Measurements from ENCODE around the gene ADGRL3. TPM values are rescaled to one million over a fixed set of nuclear protein-coding genes. Genes with fewer than 3 reads are reported as not detected.

Gene ADGRL3
- total and polyA plus RNA-seq, 7 donors: under 0.01 to 11.9 (median 5.4) TPM

DNA sequence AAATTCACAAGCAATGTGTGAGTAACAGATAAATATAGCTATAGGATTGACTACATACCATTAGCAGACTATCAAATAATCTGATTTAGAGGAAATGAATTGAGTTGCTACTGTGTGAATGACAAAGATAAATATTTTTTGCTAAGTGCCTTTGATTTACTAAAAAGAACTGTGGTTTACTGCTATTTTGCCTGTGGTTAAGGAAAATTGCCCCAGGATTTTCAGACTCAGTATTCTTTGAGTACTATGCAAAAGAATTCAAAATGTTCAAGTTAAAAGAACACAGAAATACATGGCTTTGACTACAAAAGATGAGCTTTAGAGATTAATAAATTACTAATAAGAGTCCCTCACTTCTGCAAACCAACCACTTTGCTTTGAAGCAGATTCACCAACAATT lies 853.8 kb downstream of the ADGRL3 start:
- intact Hi-C loops (cut with DNase I): no loop called here
- DNase-seq: no peak
- Histone ChIP-seq H3K4me1 (no peaks in the 10 kb centered on the region), H3K27me3 (no peaks in the 10 kb centered on the region), H3K36me3 (no peaks in the 10 kb centered on the region), H3K4me3 (no peak overlapping the region), H3K9me3 (no peaks in the 10 kb centered on the region), H3K27ac (no peak overlapping the region)
- TF ChIP-seq, protein P1, sequence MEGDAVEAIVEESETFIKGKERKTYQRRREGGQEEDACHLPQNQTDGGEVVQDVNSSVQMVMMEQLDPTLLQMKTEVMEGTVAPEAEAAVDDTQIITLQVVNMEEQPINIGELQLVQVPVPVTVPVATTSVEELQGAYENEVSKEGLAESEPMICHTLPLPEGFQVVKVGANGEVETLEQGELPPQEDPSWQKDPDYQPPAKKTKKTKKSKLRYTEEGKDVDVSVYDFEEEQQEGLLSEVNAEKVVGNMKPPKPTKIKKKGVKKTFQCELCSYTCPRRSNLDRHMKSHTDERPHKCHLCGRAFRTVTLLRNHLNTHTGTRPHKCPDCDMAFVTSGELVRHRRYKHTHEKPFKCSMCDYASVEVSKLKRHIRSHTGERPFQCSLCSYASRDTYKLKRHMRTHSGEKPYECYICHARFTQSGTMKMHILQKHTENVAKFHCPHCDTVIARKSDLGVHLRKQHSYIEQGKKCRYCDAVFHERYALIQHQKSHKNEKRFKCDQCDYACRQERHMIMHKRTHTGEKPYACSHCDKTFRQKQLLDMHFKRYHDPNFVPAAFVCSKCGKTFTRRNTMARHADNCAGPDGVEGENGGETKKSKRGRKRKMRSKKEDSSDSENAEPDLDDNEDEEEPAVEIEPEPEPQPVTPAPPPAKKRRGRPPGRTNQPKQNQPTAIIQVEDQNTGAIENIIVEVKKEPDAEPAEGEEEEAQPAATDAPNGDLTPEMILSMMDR (IDR thresholded peaks at IDR 0.05): no peak
- TF ChIP-seq POLR2AphosphoS5 (IDR thresholded peaks at IDR 0.05) (no peak), EP300 (IDR thresholded peaks at IDR 0.05) (no peak), POLR2A (IDR thresholded peaks at IDR 0.05) (no peak)

DNA sequence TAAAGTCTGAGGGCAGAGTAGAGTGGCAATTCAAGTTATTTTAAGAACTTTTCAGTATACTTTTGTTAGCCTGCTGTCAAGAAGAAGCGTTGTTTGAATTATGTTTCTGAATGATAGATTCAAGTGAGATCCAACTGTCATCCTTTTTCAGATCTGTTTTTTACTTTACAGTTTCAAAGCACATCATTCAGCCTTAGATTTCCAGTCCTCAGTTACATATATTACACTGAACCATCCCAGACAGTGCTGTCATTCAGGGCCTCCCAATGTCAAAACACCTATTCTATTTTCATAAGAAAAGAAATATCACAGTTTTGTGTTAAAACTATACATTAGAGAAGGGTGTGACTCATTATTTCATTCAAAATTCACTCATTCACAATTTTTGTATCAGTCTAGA lies 856.9 kb downstream of the ADGRL3 start:
- H3K4me3 ChIP-seq: no peak overlapping the region
- 88 to 89% methylated on average over 1 of the region's 1 CpG for WGBS, 2 donors
- intact Hi-C loops (cut with DNase I): no loop called here
- H3K4me1 ChIP-seq: no peaks in the 10 kb centered on the region
- TF ChIP-seq, protein P1 (IDR thresholded peaks at IDR 0.05): no peak
- TF ChIP-seq POLR2A (IDR thresholded peaks at IDR 0.05): no peak
- no peak for TF ChIP-seq EP300 (IDR thresholded peaks at IDR 0.05)
- no peak for TF ChIP-seq POLR2AphosphoS5 (IDR thresholded peaks at IDR 0.05)
- H3K9me3 ChIP-seq: no peaks in the 10 kb centered on the region
- no peaks in the 10 kb centered on the region for H3K27me3 ChIP-seq
- H3K36me3 ChIP-seq: no peaks in the 10 kb centered on the region
- no peak for DNase-seq
- no peak overlapping the region for H3K27ac ChIP-seq

DNA sequence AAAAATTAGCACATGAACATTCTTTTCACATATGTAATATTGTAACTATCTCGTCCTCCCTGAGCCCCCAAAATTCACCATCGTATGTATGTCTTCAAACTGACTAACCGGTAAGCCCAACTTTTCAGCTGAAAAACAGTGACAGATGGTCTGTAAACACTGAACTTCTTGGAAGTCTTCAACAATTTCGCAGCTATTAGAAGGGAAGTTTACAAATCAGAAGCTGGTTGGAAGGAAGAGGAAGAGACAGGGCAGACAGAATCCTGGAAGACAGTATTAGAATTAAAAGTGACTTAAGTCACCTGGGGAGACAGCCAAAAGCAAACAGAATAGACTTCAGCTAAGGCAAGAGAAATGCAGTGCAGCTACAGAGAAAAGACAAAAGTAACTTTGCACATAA lies 858.4 kb downstream of the ADGRL3 start:
- Histone ChIP-seq H3K27me3 (no peaks in the 10 kb centered on the region), H3K4me1 (no peaks in the 10 kb centered on the region), H3K27ac (no peak overlapping the region), H3K36me3 (no peaks in the 10 kb centered on the region), H3K9me3 (no peaks in the 10 kb centered on the region), H3K4me3 (no peak overlapping the region)
- TF ChIP-seq, protein P1 (IDR thresholded peaks at IDR 0.05): no peak
- DNase-seq: no peak
- WGBS, 2 donors: 43 to 55% methylated on average over 4 of the region's 4 CpGs
- intact Hi-C loops (cut with DNase I): no loop called here

DNA sequence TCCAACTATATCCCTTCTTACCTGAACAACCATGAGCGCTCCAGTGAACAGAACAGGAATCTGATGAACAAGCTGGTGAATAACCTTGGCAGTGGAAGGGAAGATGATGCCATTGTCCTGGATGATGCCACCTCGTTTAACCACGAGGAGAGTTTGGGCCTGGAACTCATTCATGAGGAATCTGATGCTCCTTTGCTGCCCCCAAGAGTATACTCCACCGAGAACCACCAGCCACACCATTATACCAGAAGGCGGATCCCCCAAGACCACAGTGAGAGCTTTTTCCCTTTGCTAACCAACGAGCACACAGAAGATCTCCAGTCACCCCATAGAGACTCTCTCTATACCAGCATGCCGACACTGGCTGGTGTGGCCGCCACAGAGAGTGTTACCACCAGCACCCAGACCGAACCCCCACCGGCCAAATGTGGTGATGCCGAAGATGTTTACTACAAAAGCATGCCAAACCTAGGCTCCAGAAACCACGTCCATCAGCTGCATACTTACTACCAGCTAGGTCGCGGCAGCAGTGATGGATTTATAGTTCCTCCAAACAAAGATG lies 870.2 kb downstream of the ADGRL3 start:
- intact Hi-C loops (cut with DNase I): no loop called here
- Histone ChIP-seq H3K4me1 (no peaks in the 10 kb centered on the region), H3K4me3 (no peak overlapping the region), H3K9me3 (no peaks in the 10 kb centered on the region), H3K36me3 (no peaks in the 10 kb centered on the region), H3K27me3 (no peaks in the 10 kb centered on the region), H3K27ac (no peak overlapping the region)
- peak; percentile 37 for DNase-seq
- WGBS, 2 donors: 78 to 90% methylated on average over 14 of the region's 14 CpGs
- TF ChIP-seq POLR2AphosphoS5 (IDR thresholded peaks at IDR 0.05): no peak
- TF ChIP-seq, protein P1 (IDR thresholded peaks at IDR 0.05): no peak
- TF ChIP-seq EP300 (IDR thresholded peaks at IDR 0.05): no peak
- TF ChIP-seq POLR2A (IDR thresholded peaks at IDR 0.05): no peak

DNA sequence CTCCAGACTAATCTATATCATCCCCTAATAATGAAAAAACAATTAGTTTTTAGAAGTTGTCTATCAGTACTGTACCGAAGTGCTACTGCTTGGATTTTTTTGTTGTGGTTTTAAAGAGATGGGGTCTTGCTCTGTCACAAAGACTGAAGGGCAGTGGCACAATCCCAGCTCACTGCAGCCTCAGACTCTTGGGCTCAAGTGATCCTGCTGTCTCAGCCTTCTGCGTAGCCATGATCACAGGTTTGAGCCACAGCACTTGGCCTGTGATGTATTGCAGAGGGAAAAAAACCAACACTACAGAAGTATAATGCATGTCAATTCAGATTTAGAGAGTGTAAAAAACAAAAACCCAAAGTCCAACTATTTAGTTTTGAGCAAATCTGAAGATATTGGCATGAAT lies 875.0 kb downstream of the ADGRL3 start:
- DNase-seq: no peak
- 75 to 86% methylated on average over 2 of the region's 2 CpGs for WGBS, 2 donors
- Histone ChIP-seq H3K4me1 (no peaks in the 10 kb centered on the region), H3K36me3 (no peaks in the 10 kb centered on the region), H3K27me3 (no peaks in the 10 kb centered on the region), H3K9me3 (no peaks in the 10 kb centered on the region), H3K27ac (no peak overlapping the region), H3K4me3 (no peak overlapping the region)
- intact Hi-C loops (cut with DNase I): no loop called here
- TF ChIP-seq EP300 (IDR thresholded peaks at IDR 0.05): no peak
- TF ChIP-seq, protein P1 (IDR thresholded peaks at IDR 0.05): no peak
- TF ChIP-seq POLR2A (IDR thresholded peaks at IDR 0.05): no peak
- TF ChIP-seq POLR2AphosphoS5 (IDR thresholded peaks at IDR 0.05): no peak
